SKM-1 (cell line): ENCODE results near the gene GRAMD1B.
"Not testable (repeated sequence)": the region's sequence is repeated elsewhere in the genome, so short reads cannot be mapped to it uniquely, and the experiment has no call there.

Source experiments
- DNase-seq: peaks from one replicate; lab custom pipeline; 2025; ENCODE audit not compliant: unreplicated experiment; lab: John Stamatoyannopoulos, UW

GRAMD1B gene

DNA sequence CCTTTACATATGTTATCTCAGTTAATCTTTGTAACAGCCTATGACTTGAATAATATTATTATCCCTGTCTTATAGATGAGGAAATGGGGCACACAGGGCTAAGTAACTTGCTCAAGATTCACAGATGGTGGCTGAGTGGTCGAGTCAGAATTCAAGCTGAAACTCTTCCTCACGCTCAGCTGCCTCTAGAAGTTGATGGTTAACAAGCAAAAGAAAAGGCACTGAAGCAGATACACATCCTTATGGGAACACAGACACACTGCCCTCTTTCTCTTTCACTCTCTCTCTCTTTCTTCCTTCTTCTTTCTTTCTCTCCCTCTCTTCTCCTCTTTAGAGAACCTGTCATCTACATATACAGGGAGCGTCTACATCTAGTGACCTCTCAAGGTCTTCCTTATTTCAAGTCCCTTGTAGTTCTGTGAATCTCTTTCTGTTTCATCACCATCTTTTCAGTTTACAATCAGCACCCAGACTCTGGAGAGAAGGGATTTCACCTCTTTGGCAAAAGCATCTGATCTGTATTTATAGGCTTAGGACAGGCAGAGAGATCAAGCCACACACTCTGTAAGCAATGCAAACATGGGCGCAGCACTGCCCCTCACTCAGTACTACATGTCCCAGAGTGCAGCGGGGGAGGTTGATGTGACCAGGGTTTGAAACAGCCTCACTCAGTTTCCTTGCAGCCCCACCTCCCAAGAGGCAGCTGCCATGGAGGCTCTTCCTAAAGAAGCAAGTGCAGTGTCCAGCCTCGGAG is 75.7 kb downstream of the GRAMD1B start:
- DNase-seq = no peak

DNA sequence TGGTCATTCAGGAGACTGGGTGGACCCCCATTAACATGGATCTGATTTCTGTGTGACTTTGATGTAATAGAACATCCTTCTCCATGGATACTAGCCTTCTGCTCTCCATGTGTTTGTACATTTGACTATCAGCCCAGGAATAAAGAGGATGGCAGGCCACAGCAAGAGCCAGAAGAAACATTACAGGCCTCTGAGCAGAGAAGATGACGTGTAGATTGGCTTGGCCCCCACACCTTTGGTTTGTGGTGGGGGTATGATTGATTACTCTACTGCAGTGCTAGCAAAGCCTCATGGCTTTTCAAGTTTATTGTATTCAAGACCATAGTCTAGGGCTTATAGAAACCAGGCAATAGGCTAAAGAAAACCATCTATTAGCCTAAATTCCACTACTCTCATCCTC is 77.0 kb downstream of the GRAMD1B start:
- no peak for DNase-seq

DNA sequence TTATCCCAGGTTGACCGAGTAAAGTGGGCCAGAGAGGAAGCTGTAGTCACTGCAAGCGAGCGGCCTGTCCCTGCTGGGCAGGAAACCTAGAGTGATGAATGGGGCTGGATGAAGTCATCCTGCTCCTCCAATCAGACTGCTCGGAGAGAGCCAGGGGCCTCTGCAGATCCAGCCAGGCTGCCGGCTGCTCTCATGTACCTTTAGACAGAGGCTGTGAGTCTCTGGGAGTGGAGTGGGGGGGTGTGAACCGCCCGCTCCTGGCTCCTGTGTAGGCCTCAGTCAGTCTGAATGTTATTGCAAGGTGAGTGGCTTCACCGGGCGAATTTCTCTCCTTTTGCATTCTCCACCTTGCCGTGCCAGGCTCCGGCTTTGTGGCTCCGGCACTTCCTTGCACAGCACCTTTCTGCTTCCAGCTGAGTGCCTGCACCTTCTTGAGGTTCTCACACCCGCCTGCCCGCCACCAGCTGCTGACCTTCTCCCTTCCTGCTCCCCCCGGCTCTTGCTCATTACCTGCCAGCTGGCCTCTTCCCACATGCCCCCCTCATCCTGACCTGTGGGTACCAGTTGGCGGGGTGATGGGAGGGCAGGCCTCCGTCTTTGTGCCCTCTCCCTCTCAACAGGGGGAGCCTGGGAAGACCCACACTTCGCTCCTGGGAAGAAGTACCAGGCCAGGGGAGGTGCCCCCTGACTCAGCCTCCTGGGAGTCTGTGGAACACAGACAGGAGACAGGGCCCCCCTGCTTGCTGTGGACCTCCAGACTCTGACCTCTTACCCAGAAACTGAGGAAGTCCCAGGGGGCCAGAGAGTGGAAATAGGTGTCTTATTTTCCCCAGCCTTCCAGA is 79.9 kb downstream of the GRAMD1B start:
- DNase-seq = no peak

DNA sequence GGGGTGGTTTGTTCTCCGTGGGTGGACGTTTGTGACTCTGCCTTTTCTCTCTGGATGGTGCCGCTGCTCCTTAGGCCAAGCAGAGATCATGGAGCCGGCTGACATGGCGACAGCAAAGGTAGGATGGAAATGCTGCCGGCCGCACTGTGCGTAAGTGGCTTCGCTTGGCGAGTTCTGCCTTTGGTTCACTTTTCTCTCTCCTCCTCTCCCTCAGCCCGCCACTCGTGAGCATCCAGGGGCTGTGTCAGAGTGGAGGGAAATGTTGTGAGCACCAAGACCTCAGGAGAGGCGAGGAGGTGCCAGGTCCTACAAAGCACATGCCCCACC is 80.5 kb downstream of the GRAMD1B start:
- no peak for DNase-seq

DNA sequence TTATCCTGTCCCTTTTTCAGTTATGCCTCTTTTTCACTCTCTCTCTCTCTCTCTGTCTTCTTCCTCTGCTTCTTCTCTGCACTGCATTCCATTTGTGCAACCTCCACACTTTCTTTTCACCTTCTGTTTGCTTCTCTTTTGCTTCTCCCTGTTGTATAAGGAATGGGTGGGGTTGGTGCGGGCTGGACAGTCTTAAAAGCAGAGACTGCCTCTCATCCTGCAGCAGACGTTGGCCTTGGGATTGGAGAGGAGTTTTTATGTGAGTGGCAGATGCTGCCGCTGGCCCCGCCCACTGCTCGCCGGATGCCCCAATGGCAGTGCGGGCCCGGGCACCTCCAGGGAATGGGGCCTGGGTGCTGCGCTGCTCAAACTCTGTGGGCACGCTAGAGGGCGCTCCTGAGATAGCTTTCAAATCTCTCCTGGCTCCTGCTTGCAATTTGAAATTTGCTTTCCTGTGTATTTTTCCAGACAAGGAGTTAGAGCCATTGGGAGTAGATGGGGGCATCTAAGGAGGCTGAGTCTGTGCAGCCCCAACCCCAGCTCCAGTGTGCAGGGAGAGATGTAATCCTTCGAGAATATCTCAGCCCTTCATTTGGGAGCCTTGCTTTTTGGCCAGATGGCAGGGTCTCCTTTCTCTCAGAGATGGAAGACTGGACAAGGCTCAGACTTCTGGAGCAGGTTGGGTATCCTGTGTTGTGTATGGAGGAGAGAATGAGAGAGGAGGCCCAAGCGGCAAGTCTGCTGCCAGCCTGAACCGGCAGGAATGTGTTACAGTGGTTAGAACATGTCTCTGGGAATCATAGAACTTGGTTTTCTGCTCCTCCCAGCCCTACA is 81.2 kb downstream of the GRAMD1B start:
- peak; percentile 77 for DNase-seq

DNA sequence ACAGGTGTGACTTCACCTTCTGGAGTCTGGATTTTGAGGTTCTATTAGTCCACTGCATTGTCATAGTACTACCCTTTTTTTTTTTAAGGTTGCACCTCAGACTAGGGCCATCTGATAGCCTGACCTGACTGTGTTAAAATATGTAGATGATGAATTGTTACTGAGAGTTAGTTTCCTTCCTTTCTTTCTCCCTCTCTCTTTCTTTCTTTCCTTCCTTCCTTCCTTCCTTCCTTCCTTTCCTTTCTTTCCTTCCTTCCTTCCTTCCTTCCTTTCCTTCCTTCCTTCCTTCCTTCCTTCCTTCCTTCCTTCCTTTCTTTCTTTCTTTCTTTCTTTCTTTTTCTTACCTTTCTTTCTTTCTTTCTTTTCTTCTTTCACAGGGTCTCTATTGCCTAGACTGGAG is 83.2 kb downstream of the GRAMD1B start:
- DNase-seq = not testable (repeated sequence)

DNA sequence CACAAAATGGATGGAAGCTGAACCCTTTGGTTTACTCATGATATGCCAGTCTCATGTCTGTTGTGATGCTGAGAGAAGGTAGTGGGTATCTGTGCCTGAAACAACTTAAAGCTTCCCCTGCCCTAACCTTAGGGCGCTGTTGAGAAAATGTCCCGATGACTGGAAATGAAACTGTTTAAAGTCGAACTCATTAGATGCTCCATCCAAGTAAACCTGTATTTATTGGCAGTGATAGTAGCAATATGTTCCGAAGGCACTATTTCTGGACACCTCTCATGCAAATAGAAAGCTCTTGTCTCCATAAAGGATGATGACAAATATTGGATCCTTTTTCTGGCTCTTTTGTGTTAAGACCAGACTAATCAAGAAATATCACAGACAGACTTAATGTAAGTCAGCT is 86.2 kb downstream of the GRAMD1B start:
- DNase-seq = no peak

DNA sequence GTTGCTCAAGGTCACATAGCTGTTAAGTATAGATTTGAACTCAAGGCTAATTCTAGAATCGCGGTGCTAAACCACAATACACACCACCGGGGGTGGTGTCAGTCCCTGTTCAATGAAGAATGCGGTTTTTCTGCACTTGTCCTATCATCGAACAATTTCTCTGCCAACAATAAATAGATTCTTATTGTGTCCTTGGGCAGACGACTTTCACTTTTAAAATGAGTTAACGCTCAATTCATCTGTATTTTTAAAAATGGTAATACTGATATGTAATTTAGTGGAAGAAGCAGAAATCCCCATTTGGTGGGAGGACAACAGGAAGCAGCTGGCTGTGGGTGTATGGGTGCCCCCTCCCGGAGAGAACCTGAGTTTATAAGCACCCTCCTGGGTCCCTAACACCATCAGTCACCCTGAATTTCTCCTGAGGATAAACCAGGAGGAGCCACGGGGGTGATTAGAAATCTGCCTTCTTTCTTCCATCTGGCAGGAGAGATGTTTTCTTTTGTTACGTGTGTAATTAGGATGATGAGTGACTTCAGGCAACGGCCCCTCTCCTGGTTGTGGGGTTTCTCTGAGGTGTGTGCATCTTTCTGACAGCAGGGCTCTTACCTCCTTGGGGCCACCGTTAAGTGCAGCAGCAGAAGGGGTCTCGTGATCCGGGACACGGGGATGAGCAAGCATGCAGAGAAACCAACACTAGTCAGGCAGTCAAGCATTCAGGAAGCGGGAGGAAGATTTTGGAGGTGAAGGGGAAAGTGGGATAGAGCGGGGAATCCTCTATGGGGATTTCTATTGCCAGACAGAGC is 87.7 kb downstream of the GRAMD1B start:
- no peak for DNase-seq

DNA sequence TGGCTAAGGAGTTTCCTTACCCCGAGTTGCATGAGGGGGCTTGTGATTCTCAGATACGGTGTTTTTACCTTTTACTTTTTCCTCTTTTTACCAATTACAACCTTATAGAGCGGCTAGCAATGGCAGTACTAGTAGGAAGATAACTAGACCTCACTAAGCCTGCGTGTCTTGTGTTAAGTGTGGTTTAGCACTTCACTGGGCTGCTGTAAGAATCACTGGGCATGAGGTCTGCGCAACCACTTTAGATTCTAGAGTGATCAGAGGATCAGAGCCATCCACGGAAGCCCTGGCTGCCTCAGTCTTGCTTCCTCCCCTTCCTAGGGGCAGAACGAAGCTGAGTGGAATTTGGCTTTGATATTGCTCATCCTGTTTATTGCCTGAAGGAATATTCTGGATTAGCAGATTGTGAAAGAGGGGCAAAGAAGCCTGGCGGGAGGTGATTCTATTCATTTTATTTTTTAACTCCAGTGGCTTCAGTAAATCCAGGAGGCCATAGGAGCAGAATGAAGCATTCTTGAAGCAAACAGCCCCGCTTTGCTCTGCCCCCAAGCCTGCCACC is 88.5 kb downstream of the GRAMD1B start:
- DNase-seq = no peak

DNA sequence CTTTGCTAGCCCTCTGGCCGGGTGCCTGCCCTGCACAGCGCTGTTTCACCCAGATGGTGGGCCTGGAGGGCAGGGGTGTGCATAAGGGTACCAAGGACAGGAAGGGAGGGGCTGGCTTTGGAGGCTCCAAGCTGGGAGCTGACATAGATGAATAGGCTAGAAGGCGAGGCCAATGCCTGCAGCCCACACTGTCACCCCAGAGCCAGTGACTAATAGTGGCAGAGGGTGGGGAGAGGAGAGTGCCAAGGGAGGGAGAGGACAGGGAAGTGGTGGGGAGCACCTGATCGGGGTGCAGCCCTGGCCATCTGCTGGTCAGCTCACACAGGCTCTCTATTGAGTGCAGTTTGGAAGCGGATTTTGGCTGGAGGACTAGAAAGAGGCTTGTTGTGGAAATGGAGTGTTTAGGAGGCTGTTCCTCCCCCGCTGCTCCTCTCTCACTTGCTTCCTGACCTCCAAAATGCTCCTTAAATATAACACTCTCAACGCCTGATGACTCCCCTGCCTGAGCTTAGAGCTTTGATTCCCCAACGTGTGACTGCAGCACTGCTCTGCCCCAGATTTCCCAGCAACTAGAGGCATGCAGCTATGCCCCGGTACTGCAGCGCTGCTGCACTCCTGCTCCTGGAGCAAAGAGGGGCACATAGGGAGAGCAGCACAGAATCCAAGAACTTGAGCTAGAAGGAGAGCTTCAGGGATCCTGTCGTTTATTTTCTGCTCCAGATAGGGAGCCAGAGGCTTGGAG is 89.2 kb downstream of the GRAMD1B start:
- DNase-seq = no peak

DNA sequence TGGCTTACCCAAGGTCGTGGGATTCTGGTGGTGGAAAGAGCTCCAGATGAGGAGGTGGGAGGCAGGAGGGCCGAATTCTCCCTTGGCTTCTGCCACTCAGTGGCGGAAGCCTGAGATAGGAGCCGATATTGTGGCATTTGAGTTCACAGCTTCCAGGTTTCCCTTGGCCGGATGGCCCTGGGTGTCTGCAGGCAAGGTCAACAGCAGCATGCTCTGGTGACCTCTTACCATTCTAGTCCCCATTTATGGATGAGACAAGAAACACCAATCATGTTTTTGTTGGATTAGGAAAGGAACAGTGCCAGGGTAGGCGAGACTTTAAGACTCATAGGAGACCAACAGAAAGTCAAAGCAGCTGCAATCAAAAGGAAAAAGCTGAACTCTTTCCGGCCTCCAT is 89.7 kb downstream of the GRAMD1B start:
- DNase-seq = no peak

DNA sequence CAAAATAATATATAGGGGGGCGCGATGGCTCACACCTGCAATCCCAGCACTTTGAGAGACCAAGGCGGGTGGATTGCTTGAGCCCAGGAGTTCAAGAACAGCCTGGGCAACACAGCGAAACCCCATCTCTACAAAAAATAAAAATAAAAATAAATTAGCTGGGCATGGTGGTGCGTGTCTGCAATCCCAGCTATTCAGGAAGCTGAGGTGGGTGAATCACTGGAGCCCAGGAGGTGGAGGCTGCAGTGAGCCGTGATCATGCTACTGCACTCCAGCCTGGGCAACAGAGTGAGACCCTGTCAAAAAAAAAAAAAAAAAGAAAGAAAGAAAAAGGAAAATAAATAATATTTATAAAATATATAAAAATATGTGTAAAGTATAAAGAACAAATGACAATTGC is 90.4 kb downstream of the GRAMD1B start:
- not testable (repeated sequence) for DNase-seq

DNA sequence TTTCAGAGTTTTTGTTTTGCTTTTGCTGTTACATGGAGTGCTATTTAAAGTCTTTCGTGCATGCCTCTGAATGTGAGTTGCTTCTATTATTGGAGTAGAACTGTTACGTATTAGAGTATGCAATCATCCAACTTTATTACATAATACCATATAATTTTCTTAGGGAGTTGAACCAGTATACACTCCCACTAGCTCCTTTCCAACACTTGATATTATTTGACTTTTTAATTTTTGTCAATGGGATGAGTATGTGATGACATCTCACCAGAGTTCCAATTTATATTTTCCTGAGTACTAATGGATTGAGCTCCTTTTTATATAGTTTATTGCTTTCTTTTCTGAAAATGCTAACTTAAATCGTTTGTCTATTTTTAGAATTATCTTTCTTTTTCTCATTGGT is 90.9 kb downstream of the GRAMD1B start:
- no peak for DNase-seq

DNA sequence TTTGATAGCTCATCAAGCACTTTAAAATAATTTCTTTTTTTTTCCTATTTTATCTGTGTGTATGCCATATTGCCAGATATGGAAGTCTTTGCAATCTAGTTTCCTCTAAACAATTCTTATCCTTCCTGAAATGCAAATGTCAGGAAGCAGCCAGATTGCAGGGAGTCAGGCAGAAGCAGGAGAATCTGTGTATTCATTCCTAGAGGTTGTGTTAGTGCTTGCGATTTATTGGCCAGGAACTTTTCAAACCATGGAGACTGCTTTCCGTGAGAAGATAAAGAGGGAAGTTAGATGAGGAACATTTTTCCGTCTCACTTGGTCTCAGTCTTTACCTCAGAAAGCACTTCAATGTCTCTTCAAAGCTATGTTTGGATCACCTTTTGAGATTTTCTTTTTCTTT is 91.9 kb downstream of the GRAMD1B start:
- DNase-seq = no peak

DNA sequence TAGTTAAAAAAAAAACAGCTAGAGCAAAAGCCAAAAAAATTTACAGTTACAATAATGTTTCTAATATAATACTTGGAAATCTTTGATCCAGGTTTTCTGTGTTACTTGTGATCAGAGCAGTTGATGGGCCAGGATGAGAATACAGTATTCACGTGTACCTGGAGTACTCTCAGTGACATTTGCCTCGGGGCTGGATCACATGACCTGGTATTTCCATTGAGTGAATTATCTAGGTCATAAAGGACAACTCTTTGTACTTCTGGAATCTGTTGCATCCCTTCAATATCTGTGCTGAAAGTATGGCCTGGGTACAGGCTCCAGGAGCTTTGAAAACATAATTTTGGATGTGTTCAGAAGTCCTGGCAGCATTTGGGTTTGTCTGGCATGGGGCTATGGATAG is 93.5 kb downstream of the GRAMD1B start:
- no peak for DNase-seq

DNA sequence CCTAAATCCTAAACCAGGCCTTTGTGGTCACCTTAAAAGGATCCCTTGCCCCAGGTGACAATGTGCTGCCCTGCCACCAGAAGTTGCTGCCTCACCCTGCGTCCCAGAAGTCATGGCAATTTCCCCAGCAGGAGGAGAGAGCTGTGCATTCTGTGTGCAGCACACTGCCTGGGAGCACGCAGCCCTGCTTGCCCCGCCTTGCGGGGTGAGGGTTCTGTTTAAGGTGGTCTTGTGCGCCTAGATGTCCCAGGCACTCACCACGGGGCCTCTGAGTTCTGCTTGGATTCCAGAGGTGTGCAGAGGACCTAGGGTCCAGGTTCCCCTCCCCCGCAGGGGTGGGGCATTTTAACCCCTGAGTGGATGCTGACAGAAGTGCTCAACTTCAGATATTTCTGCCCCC is 95.0 kb downstream of the GRAMD1B start:
- no peak for DNase-seq

DNA sequence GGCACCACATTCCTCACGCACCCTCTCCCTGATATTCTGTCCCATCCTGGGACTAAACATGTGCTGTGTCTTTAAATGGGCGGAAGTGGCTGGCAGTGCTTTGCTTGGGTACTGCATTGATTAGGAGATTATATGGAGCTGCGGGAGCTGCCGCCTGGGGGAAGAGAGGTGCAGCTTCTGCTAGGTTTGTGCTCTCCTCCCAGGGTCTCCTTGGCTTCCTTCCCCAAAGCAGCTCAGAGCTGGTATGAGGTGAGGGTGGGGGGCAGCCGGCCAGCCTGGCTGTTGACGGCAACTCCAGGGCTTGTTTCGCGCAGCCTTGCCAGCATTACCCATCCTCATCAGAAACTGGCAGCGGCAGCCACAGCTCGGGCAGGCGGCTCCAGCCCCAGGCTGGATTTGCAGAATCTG is 95.4 kb downstream of the GRAMD1B start:
- DNase-seq = no peak

DNA sequence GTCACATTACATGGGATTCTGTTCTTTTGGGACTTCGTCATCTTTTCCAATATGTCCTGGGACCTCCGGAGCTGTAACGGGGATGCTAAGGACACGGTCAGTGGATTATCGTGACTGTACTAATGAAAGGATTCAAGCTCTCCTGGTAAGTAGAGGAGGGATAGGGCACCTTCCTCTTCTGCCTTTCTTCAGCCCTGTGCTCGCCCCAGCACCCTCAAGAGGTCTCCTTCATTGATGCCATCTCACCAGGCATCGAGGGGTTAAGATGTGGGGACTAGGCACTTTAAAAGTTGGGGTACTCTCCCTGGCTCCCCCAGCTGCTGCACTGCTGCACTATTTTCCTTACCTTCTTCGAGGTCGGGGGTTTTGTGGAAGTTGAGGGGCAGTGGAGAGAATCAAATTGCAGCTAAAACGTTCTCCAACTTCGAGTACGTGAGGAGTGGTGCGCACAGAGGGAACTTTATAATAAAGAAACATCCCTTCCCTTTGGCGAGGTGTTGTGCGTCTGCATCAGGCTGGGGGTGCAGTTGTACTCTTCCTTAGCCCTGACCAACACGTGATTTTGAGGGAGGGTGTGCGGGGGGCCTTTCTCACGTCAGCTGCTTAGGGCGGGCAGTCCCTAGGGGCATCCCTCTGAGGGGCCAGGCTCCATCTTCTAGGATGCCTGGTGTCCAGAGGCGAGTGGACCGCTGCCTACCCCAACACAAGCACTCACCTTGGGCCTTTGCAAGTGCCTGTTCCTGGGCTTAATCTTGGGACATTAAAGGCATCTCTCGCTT is 96.1 kb downstream of the GRAMD1B start:
- no peak for DNase-seq

DNA sequence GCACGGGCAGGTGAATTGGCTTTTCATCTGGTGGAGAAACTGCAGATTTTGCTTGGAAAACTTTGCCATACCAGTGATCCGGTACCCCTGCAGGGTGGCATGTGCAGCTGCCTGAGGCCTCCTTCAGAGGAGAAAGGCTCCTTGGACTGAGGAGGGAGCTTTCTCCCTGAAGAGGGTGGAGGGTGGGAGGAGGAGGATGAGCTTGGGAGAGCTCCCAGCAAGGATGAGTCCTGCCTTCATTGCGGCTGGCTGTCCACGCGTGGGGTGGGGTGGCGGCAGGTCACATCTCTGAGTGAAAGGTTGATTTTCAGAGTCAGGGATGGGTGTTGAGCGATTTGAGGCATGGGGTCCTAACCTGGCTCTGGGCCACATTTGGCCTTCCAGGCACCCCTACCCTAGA is 96.8 kb downstream of the GRAMD1B start:
- DNase-seq = no peak
